GM19035 (cell line): Measurements from ENCODE around the gene ANO6.
A peak's percentile ranks its signal among the peaks of the same experiment; 100 is the strongest.

Experiments
- ATAC-seq: cut with Tn5 transposase; IDR thresholded peaks from one replicate; pipeline ENCODE4 v1.9.1; 2021; ENCODE audit not compliant: unreplicated experiment

Gene ANO6

DNA sequence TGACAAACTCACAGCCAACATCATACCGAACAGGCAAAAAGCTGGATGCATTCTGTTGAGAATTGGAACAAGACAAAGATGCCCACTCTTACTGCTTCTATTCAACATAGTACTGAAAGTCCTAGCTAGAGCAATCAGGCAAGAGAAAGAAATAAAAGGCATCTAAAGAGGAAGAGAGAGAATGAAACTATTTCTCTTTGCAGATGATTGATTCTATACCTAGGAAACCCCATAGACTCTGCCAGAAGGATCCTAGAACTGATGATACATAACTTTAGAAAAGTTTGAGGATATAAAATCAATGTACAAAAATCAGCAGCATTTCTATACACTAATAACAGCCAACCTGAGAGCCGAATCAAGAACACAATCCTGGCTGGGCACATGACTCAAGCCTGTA is 6.1 kb upstream of the ANO6 start:
- no peak for ATAC-seq

GRCh38 chr12:45212064-45212463 is 3.8 kb upstream of the ANO6 start:
- ATAC-seq, result no peak

DNA sequence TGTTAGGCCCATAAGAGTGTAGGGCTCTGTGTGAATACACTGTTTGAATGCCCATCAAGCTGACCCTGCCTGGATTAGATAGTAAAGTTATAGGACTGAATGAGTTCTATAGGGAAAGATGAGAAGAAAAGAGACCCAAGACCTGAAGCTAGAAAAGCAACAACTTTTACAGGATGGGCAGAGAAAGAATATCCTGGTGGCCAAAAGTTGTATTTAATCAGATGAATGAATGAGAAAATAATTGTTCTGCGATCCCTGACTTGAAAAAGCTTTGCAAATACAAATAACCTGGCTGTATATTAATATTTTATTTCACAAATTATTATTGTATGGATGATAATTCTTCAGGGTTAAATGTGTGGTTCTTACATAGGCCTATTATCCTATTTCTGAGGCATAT is 2.8 kb upstream of the ANO6 start:
- ATAC-seq, result no peak

DNA sequence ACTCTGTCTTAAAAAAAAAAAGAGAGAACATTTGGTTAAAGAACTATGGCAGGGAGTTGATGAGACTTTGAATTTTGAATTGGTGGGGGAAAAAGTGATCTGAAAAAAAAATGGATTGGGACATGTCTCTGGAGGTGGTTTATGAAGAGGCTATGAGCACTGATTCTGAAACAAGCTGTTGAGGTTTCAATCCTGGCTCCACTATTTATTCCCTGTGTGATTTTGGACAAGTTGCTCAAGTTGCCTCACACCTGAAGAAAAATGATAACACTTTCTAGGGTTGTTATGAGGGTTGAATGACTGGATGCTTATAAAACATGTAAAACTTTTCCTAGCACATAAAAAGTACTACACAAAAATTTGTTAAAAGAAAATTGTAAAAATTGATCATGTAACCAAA is 1.8 kb upstream of the ANO6 start:
- no peak for ATAC-seq

DNA sequence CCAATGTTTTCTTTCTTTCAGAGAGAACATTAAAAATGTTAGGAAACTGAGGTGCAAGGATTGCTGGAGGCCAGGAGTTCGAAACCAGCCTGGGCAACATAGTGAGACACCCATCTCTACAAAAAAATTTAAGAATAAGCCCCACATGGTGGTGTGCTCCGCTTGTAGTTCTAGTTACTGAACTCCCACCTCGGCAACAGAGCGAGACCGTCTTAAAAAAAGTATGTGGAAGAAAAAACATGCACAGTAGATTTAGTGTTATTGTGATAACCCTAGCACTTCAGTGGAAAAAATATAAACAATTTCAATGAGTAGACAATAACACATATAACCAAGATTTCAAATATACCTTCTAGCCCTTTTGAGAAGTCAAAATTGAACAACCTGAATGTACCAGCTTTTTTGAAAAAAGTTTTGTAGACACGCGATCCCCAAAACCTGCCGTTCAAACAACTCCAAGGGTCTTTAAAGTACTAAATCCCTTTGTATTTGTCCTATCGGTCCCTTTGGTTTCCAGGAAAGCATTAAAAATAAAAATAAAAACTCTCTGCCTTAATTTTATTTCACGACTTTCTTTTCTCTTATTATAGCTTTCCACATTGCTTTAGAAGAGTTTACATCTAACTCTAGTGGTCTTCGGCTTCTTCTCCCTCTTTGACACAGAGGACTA is 1.0 kb upstream of the ANO6 start:
- ATAC-seq, result no peak

DNA sequence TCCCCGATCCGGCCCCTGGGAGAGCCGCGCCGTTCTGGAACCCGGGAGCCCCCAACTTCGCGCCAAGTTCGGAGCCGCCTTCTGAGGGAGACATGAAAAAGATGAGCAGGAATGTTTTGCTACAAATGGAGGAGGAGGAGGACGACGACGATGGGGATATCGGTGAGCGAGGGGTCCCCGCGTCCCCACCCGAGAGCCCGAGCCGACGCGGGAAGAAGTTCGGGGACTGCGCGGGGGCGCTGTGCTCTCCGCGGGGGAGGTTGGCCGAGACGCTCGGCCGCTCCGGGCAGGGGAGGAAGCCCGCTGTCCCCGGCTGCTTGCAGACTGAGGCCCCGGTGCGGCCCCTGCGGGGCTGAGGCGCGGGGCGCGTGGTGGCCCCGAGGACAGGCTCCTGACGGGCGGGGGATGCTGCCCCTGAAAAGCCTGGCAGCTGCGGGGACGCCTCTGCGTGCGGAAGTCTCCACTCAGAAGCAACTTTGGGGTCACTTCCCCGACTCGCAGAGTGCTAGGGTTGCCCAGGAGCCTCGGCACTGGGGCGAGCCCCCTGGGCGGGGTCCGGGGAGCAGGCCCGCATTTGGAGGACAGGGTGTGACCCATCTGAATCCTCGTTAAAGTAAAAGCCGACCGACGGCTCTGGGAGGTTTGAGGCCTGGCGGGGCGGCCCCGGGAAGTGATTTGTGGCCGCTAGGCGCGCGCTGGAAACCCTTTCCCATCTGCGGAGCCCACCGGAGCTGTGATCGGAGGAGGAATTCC is 511 bp downstream of the ANO6 start:
- peak; percentile 43 for ATAC-seq

DNA sequence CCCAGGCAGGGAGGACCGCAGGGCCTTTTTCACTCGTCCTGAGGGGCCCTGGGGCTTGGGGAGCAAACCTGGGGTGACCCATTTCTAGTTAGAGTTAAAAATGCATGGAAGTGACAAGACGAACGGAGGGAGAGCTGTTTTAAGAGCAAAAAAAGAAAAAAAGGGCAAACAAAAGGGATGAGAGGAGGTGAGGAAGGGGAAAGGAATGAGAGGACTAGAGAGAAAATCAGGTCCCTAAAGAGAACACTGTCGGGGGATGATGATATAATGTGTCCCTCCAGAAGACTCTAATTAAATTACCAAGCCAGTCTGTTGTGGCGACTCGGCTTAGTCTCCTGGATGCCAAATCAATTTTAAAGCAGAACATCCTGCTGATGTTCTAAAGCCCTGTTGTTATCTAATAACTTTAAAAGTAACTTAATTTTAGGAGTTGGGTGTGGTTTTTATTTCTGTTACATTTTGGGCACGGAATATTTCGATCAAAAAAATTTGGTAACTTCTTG is 1.1 kb downstream of the ANO6 start:
- no peak for ATAC-seq

DNA sequence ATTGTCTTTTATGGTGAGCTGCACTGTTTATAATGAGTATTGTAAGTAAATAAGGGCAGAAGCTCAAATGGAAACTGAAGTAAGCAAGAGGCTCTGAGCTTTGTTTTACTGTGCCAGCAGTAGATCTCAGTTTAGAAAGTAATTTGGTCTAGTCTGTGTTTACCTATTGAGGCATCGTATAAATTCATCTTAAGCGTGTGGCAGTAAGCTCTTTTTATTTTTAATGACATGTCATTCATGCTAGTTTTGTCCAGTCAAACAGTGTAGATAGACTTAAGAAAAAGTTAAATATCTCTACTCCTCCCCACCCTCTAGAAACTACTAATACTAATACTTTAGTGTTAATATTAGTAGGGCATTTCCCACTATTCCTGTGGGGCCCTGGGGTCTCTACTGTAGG is 2.0 kb downstream of the ANO6 start:
- ATAC-seq, result no peak

DNA sequence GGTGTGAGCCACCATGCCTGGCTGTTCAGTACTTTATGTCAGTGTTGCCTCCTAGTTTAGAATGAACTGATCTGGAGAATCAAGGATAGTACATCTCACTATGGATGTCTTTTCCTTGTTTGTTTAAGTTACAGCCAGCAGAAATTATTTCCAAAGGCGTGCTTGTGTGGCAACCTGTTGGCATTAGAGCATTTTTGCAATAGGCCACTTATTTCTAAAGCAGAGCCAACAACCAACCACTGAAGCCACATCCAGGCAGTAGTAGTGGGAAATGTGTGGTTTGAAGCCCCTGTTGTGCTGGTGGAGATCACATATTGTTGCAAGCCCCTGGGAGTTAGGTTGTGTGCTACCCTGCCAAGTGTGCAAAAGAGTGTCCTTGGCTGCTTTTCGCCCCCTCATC is 3.7 kb downstream of the ANO6 start:
- no peak for ATAC-seq

GRCh38 chr12:45220363-45220931 is 4.6 kb downstream of the ANO6 start:
- no peak for ATAC-seq

DNA sequence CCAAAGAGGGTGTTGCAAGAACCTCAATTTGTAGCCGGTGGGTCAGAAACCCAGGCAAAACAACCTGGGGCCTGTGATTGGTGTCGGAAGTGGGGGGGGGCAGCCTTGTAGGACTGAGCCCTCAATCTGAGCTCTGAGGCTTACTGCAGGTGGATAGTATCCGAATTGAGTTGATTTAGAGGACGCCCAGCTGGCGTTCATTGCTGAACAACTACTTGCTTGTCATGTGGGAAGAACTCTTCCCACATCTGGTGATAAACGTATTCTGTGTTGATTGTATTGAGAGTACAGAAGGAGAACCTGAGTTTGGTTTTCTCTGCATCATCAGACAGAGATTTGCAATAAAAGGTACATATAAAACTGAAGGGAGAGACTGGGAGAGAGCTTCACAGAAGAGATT is 5.1 kb downstream of the ANO6 start:
- ATAC-seq, result no peak

DNA sequence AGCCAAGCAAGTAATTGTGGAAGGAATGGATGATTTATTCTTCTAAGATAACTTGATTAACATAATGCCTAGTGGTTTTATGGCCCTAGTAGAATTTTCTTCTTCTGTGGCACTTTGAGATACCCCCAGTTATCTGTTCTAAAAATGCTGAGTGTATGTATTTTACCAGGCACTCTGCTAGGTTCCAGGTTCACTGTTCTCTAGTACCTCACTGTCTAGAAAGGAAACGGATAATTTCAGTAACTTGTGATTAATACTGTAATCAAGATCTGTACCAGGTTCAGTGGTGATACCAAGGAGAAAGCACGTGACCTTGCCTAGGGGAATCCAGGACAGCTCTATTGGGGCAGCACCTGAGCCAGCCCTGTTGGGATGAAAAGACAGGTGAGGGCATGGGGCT is 8.0 kb downstream of the ANO6 start:
- peak; percentile 42 for ATAC-seq

DNA sequence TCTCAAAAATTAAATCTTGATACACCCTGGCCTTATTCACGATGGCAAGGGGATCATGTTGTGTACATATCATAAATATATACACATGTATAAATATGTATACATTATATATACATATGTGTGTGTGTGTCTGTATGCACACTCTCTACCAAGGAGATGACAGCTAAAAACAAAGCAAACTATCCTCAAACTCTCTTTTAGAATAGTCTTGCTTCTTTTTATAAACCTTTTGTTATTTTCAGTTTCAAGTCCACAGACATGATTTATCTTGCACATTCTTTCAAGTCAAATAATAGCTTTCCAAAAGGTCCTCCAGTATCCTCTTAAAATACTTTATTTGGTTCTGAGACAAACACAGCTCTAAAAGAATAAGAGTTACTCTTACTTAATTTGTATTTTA is 8.4 kb downstream of the ANO6 start:
- peak; percentile 37 for ATAC-seq

DNA sequence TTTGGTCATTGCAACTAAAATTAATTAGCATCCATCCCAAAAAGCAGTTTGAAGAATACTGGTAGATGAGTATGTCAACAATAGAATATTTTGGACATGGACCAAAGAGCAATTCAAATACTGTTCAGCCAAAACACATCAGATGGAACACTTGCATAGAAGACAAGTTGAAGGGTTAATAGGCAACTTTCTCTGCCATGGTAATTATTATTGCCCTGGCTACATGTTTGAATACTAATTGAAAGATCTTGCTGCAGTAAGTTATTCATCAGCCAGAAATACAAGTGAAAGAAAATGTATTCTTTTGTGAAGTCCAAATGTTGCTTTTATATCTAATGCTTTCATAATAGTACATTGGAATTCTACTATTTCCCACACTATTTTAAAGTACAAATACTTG is 10.1 kb downstream of the ANO6 start:
- no peak for ATAC-seq

DNA sequence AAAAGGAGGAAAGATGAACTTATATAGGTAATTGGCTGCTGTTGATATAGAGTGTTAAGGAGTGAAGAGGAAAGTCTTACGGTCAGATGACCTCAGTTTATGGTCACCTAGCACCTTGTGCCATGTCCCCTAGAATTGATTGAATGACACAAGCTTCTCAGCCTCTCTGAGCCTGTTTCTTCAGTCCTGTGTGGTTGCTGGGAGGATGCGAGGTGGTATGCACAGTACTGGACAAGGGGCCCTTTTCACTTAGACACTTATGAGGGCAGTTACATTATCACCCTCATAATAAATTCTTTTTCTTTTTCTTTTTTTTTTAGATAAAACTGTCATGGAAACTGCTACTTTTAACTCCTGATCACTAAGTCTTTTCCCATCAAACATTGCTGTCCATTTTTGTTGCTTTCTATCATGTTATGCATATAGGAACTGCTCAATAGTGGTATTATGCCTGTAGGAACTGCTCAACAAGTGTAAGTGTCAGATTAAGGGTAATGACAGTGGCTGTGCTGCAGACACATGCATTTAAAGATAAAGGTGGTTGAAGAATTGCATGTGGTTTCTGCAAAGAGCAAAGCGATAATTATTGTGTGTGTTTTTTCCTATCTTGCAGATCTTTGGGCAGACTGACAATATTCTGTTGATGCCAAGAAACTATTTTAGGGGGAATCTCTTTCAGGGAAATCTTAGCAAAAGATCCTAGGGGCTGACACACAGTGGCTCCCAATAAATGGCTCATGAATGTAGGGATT is 11.6 kb downstream of the ANO6 start:
- no peak for ATAC-seq

DNA sequence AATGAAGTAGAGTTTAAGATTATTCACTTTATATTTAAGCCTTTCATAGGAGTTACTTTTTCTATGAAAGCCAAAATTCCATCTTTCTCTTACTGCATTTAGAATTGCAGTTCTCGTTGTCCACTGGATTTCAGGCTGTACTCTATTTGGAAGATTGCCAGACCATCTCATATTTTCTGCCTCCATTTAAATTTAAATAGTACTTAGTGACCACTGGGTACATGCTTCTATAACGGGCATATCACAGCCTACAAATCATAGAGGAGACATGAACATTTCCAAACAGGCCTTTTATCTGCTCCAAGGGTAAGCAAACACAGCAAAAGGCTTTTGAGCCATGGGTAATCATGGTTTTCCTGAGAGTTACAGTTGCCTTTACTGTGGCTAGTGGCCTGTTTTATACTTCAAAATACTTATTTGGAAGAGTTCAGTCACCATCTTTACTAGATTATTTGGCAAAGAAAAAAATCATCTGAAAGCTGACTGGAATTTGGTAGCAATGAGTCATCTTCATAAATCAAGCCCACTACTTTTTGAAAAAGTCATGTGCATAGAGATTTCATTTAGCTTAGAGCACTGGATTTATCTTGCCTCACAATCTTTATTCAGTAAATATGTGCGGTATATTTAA is 15.7 kb downstream of the ANO6 start:
- ATAC-seq, result no peak

GRCh38 chr12:45232146-45232755 is 16.4 kb downstream of the ANO6 start:
- ATAC-seq, result no peak

GRCh38 chr12:45232756-45233372 is 17.0 kb downstream of the ANO6 start:
- ATAC-seq, result peak; percentile 59

DNA sequence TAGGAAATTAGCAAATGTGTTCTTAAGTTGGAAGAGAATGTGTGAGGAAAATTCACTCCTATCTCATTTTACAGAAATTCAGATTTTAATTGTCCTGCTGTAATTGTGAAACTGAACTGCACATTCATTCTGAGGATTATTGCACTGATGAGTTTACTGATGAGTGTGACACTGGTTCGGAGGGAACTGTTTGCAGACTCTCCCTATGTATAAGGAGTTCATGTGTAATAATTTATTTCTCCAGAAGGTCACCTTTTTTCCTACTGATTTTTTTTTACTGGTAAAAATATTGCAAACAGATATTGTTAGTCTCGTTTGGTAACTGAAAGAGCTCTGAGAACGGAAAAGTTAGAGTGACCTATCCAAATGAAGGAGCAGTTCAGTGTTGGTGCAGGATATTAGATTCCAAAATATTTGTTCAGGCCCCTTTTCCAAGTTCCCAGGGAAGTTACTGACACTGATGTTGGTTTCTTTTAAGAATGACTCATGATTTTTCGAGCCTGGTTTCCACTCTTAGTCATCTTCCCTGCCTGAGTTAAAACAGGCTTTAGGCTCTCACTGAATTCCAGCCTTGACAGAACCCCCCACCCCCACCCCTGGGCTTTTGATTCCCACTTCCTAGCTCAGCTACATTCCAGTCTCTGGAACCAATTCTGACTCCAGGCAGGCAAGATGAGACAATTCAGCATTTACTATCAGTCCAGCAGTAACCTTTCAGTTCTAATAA is 18.4 kb downstream of the ANO6 start:
- no peak for ATAC-seq
